ENCODE results near the gene TLX1. TPM values are rescaled to one million over a fixed set of nuclear protein-coding genes. Genes with fewer than 3 reads are reported as not detected.
A peak's percentile ranks its signal among the peaks of the same experiment; 100 is the strongest.

The TLX1 gene
- polyA plus RNA-seq (2014; cell fraction: cytosol; rRNA removed), result 0.13 TPM in 1 of 2 replicates, not detected in the other
- not detected in 2 replicates for polyA plus RNA-seq (2014; cell fraction: nucleus; rRNA removed)

DNA sequence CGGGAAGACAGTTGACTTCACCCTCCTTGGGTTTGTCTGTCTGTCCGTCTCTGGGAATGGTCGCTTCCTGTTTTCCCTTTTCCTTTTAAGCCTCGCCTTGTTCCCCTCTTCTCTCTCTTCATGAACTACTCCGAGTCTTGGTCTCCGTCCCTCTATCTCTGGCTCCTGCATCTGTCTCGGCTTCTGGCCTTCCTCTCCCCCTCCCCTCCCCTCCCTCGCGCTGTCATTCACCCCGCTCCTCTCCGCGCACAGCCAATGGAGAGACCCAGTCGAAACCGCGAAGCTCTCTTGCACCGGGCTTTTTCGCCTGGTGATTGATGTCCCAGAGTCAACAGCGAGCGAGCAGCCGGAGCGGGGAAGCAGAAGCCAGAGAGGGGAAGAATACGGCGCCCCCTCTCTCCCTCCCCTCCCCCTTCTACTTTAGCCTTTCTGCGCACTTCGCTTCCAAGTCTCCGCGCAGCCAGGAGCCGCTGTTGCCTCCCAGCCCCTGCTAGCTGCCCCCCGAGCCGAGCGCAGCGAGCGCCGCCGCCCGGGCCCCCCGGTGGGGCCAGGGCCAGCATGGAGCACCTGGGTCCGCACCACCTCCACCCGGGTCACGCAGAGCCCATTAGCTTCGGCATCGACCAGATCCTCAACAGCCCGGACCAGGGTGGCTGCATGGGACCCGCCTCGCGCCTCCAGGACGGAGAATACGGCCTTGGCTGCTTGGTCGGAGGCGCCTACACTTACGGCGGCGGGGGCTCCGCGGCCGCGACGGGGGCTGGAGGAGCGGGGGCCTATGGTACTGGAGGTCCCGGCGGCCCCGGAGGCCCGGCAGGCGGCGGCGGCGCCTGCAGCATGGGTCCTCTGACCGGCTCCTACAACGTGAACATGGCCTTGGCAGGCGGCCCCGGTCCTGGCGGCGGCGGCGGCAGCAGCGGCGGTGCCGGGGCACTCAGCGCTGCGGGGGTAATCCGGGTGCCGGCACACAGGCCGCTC is at the start of gene TLX1:
Gene TLX1, plus strand, starts transcription at position 317 of the 978 bp plus-strand sequence. Its CDS starts 242 bp downstream, at position 559.
- peak; percentile 33 for DNase-seq (ENCODE audit: low spot score)

DNA sequence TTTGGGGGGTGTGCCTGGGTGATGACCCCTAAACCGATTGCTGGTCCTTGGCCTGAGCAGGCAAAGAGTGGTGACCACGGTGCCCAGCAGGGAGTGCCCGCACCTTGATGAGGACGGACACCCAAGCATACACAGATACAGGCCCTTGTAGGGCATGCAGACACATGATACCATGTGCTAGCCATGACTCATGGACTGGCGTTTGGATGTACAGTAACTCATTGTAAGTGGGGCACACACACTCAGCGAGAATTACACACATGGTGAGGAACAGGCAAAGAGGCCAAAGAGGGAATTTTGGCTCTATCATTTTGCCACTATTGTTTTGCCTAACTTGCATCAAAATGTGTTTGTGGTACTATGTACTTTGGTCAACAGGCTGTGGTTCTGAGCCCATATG is 45.3 kb upstream of the TLX1 start:
- DNase-seq (ENCODE audit: low spot score), result no peak

DNA sequence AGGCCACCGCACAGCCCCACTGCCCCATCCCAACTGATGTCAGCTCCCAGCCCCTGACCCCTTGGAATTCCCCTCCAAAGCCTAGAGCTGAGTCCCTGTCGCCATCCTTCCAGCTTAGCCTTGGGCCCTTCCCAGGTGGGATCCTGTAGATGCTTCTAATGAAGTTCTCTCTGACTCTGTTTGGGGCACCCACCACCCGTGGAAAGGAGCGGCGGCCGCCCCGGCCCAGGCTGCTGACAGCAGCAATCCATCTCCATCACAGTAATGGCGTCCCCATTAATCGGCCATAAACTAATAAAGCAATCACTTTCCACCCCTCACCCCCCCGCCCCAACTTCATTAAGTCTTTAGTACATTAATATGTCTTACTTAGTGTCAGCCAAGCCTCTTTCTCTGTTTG is 43.7 kb upstream of the TLX1 start:
- DNase-seq (ENCODE audit: low spot score), result no peak

DNA sequence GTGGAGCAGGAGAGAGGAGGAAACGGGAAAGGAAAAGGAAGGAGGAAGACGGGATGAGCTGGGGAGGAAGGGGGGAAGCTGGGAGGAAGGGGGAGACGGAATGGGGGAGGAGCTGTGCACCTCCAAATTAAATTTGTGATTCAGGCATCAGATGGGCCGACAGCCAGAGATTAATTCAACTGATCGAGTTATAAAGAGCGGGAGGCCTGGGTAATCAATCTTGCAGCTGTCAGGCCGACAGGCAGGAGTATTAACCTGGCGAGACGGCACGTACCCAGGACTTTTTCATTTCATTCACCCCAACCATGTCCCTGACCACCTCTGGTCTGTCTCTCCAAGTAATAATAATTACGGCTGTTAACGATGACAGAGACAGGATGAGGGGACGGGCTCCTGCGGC is 43.1 kb upstream of the TLX1 start:
- DNase-seq (ENCODE audit: low spot score), result peak; percentile 55

DNA sequence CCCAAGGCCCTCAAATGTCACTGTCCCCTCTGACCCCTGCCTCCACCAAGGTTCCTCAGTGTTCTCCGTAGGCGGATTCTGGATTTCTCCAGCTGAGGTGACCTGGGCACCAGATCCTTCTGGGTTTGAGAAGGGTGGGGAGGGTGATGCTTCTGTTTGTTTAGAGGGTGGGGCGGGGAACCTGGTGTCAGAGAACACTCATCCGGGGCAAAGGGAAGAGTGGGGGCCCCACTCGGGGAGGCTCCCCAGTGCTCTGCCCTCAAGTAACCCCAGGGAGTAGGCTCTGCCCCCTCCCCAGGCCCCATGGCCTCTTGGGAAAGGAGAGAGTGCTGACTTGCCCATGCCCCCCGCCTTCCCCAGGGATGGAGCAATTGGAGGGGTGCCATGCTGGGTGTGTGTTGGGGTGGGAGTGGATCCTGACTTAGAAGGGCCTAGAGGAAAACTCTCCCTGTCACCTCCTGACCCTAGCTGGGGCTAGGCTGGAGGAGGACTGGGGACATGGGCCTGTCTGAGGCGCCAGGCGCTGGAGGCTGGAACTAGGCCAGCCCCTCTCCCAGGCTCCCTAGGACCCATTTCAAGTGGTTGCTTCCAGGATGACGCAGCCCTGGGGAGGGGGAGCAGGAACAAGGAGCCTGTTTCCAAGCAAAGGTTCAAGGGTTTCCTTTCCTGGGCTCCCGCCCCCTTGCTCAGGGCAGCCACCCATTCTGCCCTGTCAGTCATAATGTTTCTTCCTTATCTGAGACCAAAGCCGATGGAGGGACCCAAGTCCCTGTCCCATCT is 41.4 kb upstream of the TLX1 start:
- DNase-seq (ENCODE audit: low spot score), result no peak

DNA sequence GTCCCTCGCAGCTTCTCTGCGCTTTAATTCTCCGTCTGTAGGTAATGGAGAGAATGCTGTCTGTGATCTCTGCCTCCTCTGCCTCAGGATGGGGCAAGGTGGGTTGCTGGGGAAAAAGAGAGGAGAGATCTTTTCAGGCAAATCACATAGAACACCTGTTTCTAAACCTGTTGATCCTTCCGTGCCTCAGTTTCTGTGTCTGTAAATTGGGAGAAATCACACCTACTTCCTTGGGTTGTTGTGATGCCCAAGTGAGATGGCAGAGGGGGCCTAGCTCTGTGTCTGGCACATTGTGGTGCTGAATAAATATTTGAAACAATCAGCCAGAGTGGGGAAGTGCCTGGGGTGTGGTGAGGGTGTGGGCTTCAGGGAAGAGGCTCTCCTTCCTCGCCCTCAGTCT is 40.5 kb upstream of the TLX1 start:
- no peak for DNase-seq (ENCODE audit: low spot score)

DNA sequence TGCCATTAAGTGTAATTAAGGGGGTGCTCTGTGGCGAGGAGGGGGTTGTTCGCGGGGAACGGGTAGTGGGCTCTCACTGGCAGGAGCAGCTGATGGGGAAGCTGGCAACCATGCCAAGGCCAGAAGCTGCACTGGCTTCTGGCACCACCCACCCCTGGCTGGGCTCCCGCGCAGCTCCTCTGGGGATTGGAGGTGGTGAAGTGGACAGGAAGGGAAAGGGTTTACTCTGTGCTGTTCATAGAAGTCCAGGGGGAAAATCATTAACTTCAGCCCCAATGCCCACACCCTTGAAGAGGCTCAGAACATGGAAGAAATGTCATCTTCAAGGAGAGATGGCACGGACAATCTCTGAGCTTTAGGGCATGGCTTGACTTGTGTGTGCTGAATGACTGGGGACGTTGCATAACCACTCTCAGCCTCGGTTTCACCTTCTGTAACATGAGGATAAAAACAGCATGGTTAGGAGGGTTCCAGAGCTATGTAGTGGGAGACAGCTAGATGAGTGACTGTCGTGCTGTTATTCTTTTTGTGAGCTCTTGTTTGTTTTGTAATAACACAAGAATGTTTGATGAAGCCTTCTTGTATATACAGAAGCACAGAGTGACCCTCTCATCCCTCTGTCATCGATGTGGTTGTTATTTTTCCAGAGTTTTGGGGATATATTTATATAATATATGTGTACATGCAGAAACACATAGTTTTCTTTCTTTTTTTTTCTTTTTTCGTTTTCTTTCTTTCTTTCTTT is 39.4 kb upstream of the TLX1 start:
- DNase-seq (ENCODE audit: low spot score), result no peak

DNA sequence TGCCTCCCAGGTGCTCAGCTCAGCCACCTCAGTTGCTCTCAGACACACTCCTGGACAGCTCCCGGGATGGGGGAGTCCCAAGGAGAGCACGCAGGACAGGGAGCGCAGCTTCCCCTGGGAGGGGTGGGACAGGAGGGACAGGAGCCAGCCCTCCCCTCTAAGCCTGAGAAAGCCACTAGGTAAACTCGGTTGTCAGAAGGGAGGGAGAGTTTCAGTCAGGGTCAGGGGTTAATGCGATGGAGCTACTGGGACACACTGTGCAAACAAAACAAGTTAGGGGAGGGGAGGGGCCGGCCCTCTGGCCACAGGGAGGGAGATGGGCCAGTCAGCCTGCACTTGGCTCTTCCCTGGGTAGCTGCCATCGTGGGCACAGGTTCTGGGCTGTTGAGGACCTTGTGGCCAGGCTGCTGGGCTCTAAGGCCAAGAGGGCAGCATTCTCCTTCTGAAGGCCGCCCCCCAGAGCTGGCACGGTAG is 38.2 kb upstream of the TLX1 start:
- no peak for DNase-seq (ENCODE audit: low spot score)

DNA sequence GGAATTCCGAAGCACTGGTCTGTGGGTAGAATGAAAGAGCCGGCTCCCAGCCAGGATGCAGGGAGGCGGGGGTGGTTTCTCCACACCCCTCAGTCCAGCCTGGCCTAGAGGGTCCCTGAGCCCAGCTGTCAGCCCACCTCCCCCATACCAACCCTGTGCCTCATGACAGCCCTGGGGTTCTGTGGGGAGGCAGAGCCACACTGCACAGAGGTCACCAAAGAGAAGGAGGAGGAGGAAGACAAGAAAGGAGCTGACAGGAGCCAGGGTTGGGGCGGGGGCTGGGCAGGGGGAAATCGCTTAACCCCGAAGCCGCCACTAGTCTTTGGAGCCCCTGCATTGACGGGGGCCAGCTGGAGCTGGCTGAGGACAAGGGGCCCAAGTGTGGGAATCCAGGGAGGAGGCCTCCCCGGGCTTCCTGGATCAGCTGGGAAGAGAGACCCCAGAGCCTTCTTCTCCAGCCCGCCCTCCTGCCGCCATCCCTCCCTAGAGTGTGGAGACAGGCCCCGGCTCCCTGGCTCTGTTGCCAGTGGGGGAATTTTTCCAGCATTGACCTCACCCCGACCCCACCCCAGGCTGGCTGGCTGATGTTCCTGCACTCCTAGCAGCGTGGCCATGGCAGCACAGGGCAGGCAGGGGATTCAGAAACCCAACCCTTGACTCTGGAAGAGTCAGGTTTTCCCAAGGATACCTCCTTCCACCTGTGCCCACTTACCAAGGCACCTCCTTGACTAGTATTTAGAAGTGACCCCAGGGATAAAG is 36.8 kb upstream of the TLX1 start:
- no peak for DNase-seq (ENCODE audit: low spot score)

DNA sequence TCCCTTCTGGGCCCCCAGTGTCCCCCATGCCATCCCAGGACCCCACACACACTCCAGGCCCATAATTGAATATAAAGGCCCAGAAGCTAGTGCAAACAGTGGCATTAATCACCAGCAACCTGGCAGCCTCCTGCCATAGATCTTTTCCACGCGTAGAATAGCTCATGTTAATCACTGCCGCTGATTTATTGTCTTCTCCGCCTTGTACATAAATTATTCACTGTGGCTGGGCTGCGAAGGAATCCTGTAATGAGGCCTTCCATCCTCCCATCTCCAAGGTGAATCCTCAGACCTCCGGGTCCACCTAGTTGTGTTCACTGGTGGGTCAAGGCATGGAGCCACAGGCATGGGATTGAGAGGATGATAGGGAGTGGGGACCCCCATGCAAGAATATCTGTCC is 36.1 kb upstream of the TLX1 start:
- no peak for DNase-seq (ENCODE audit: low spot score)

DNA sequence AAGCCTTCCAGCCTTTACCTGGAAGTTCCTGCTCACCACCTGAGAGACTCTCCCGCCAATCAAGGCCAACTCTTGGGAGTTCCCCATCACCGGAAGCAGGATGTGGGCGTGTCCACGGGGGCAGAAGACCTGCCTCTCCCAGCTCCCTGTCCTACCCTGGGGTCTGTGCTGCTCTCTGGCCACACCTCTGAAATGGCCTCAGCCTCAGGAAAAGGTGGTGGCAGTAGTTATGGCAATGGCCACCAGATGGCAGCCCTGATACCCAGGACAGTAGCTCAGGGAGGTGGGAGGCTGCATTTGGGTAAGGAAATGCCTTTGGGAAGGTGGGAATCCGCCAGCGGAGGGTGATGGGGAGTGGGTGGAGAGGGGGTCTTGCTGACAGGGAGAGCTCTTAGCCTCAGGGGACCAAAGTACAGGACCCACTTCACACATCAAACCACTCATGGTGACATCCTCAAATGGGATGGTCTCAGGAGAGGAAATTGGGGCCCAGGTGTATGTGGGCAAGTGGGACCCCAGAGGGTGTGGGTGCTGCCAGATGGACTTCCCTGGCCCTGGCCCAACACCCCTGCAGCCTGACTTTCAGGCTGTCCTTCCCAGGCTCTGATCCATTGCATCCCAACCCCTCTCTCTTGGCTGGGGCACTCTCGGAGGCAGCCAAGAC is 35.4 kb upstream of the TLX1 start:
- DNase-seq (ENCODE audit: low spot score), result peak; percentile 82

DNA sequence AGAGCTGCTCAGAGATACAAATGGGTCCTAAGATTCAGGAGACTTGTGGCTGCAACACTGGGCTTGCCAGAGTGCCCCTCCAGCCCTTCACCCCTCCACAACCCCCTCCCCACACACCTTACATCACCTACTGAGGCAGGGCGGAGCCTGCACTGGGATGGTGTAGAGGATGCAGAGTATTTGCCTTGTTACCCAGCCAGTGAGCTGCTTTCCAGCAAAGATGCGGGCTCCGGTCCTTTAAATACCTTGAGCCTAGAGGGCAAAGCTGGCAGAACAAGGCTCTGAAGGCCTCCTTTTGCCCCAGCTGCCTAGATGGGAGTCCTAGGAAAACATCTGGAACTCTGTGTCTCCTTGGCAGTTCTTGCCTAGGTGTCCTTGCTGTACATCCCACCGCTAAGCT is 34.7 kb upstream of the TLX1 start:
- no peak for DNase-seq (ENCODE audit: low spot score)

DNA sequence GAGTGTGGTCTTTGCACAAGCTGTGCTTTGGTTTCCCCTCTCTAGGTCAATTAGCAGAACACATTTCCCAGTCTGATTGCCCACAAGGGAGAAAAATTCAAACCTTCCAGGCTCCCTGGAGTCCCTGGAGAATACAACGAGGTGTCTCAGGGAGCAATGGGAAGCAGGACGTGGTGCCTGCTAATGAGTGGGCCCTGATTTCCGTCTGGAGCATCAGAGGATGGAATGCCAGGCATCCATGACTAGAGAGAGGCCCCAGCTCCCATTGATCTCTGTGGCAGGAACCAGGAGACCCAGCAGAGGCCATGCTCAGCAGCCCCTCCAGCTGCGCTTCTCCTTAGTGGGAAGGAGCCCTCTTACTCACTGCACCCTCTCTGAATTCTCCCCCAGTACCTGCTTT is 33.2 kb upstream of the TLX1 start:
- no peak for DNase-seq (ENCODE audit: low spot score)

DNA sequence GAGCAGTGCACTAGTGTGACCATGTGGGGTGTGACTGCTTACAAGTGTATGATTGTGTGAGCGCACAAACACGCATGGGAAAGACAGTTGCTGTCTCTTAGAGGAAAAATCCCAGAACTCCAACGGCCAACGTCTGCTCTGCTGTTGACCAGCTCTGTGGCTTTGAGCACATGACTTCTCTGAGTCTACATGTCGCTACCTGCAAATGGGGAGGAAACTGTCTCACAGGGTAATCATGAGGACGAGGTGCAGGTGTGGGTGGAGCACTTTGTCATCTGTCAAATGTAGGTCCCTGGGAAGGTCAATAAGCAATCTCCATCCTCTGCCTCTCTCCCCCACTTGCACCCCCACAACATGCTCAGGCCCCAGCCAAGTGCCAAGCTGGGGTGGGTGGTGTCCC is 31.2 kb upstream of the TLX1 start:
- no peak for DNase-seq (ENCODE audit: low spot score)

DNA sequence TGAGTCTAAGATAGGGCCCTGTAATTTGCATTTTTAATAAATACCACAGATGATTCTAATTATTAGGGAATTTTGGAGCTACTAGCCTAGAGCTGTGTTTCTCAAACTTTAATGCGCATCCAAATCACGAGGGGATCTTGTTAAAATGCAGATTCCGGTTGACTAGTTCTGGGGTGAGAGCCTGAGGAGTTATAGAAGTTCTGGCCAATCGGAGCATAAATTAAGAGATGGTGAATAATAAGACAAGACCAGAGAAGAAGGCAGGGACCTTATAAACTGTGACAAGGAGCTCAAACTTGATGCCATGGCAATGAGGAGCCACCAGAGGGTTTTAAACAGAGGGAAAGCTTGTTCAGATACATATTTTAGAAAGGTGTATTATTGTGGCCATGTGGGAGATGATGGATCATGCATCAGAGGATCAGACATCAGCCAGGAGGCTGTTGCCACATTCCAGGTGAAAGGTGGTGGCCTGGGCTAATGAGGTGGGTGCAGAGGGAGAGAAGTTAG is 29.7 kb upstream of the TLX1 start:
- no peak for DNase-seq (ENCODE audit: low spot score)

DNA sequence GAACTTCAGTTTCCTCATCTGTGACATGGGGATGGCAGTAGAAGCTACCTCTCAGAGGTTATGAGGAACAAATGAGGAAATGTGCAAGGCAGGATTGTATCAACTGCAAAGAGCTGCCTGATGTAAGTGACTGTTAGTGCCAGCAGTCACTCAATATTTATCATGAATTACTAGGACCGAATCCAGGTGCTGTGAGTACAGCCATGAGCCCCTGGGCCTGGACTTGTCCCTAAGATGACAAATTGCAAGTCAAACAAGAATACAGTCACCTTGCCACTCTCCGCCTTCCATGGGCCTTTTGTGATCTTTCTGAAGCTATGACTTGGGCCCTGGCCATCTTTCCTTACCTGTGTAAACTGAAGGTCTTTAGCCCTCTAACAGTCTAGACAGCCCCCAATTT is 27.7 kb upstream of the TLX1 start:
- DNase-seq (ENCODE audit: low spot score), result no peak

DNA sequence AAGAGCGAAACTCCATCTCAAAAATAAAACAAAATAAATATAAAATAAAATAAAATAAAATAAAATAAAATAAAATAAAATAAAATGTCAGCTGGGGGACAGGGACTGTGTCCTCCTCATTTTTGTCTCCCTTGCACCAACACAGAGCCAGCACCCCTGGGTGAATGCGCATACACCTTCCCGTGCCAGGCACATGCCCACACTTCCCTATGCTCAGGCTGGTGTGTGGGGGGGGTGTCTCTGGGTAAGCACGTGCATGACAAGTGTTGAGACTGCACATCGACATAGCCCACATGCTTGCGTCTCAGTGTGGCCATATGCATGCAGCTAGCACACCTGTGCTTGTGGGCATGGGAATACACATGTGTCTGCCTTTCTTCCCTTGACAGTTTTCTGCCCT is 24.7 kb upstream of the TLX1 start:
- DNase-seq (ENCODE audit: low spot score), result no peak

DNA sequence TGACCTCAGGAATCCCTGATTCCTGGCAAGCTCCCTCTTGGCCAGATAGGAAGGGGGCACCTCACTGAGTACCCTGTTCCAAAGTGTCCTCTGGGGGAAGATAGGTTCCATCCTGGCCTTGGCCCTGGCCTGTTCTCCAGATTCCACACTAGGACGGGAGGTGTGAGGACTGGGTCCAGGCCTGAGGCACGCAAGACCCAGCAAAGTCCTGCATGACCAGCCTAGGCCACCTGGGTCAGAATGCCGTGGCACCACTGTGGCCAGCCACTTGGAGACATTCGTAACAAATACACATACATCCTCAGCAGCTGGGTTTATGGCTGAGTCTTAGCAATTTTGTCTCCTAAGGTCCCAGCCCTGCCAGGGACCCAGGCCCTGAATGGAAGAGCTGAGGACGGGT is 23.3 kb upstream of the TLX1 start:
- no peak for DNase-seq (ENCODE audit: low spot score)

DNA sequence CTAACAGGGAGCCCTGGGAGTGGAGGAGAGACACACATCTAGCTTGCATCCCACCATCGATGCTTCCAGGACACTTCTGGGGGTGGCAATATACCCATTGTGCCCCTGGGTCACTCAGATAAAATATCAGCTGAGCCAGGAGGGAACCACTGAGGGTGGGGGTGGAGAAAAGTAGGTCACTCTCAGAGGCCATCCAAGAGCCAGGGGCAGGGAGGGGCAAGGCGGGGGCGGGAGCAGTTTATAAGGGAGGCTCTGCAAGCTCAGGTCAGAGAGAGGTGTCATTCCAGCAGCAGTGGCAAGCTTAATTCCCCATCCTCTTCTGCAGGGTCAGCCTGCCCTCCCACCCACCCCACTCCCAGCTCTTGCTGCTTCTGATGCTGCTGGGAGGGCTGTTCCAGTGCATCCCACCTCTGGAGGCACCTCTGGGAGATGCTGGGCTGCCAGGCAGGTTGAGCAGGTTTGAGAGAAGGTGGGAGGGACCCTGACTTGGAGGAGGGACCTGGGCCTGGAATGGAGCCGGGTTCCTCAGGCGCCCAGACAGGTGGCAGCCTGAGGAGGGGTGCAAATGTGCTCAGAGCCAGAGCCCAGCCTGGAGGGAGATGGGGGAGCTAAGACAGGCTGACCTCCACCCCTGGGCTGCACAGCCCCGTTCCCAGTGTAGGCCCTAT is 20.1 kb upstream of the TLX1 start:
- no peak for DNase-seq (ENCODE audit: low spot score)

DNA sequence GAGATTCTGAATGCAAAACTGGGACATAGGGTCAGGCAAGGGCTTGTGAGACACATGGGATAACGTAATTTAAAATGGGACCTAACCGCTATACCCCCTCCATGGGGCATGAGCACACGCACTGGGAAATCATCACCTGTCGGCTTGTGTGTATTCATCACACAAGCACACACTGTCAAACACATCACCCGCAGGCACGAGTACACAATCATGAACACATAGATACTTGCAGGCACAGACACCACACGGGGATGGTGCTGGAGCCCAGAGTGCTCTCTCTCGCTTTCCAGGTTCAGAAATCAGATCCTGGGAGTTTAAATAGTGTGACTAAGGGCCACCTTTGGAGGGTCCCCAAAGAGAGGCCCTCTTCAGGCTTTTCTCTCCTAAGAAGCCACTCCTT is 19.6 kb upstream of the TLX1 start:
- no peak for DNase-seq (ENCODE audit: low spot score)
